ENCODE measurements around the gene CISH. TPM values are rescaled to one million over a fixed set of nuclear protein-coding genes. Genes with fewer than 3 reads are reported as not detected.

CISH gene
- total RNA-seq, 1 experiment from 2014 or later: 1.6 TPM

DNA sequence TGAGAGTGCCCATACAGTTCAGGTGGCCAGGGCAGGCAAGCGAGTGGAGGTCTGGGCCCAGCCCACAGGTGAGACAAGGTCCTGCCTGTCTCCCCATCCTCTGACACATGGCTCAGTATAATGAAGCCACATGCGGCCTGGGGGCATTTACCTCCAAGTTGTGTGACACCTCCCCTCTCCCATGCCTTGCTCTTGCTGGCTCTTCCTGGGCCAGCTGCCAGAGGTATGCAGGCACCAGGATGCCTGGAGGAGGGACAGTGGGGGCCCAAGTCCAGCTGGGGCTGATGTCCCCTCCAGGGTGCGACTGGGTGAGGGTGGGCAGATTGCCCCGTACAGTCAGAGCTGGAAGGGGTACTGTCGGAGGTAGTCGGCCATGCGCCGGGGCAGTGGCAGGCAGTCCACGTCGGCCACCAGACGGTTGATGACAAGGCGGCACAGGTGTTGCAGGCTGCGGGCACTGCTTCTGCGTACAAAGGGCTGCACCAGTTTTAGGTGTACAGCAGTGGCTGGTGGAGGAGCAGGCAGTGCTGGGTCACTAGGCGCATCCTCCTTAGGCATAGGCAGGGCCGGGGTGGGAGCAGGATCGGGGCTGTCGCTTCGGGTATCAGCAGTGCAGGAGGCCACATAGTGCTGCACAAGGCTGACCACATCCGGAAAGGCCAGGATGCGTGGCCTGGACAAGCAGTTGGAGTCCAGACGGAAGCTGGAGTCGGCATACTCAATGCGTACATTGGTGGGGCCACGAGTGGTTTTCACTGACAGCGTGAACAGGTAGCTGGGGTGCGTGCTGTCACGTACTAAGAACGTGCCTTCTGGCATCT is 4.1 kb downstream of the CISH start:
- DNase-seq: no peak
- Mint-ChIP-seq H3K4me1 (ENCODE audit: low read depth, unreplicated experiment) (peaks cover 44% of the 10 kb centered on the region), H3K36me3 (ENCODE audit: insufficient read depth, unreplicated experiment) (peaks cover 18% of the 10 kb centered on the region), H3K27ac (ENCODE audit: unreplicated experiment) (no peak overlapping the region), H3K27me3 (ENCODE audit: unreplicated experiment) (peaks cover 8% of the 10 kb centered on the region), H3K9me3 (ENCODE audit: low read depth, unreplicated experiment) (no peaks in the 10 kb centered on the region), H3K4me3 (ENCODE audit: low read depth, unreplicated experiment) (no peak overlapping the region)
- CTCF ChIA-PET: no interaction called here
- intact Hi-C loops (cut with micrococcal nuclease; ENCODE audit: unreplicated experiment): no loop called here
- no TSS peak for BruUV-seq (replicated peaks)
- no peak for TF ChIP-seq CTCF (IDR thresholded peaks at IDR 0.05; ENCODE audit: unreplicated experiment)

- Mint-ChIP-seq H3K27me3 (ENCODE audit: unreplicated experiment) (no peaks in the 10 kb centered on the region), H3K27ac (ENCODE audit: unreplicated experiment) (no peak overlapping the region), H3K4me1 (ENCODE audit: low read depth, unreplicated experiment) (peaks cover 49% of the 10 kb centered on the region), H3K36me3 (ENCODE audit: insufficient read depth, unreplicated experiment) (peaks cover 14% of the 10 kb centered on the region), H3K9me3 (ENCODE audit: low read depth, unreplicated experiment) (no peaks in the 10 kb centered on the region), H3K4me3 (ENCODE audit: low read depth, unreplicated experiment) (no peak overlapping the region)
- TF ChIP-seq CTCF (IDR thresholded peaks at IDR 0.05; ENCODE audit: unreplicated experiment): no peak
- CTCF ChIA-PET: no interaction called here
- DNase-seq: no peak
- no TSS peak for BruUV-seq (replicated peaks)
- intact Hi-C loops (cut with micrococcal nuclease; ENCODE audit: unreplicated experiment): no loop called here
Measured at GRCh38 chr3:50606596-50606995, 5.0 kb downstream of the CISH start.

DNA sequence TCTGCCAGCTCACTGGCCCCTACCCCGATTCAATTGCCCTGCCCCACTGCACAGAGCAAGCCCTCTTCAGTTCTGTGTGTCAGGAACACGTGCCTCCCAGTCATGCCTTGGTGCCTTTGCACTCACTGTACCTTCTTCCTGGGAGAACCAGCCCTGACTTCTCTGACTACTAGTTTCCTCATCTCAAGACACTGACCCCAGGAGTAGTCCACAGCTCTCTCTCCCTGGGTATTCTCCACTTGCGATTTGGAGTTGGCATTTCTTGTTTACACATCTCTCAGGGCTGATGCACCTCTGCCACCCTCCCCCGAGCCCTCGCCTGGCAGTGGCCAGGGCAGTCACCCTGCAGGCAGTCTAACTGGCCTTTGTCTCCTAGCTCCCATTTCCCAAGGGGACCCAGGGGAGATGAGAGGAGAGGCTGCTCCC is 5.7 kb downstream of the CISH start:
- BruUV-seq (replicated peaks): no TSS peak
- no peak for TF ChIP-seq CTCF (IDR thresholded peaks at IDR 0.05; ENCODE audit: unreplicated experiment)
- Mint-ChIP-seq H3K9me3 (ENCODE audit: low read depth, unreplicated experiment) (no peaks in the 10 kb centered on the region), H3K36me3 (ENCODE audit: insufficient read depth, unreplicated experiment) (peaks cover 14% of the 10 kb centered on the region), H3K27me3 (ENCODE audit: unreplicated experiment) (no peaks in the 10 kb centered on the region), H3K27ac (ENCODE audit: unreplicated experiment) (no peak overlapping the region), H3K4me3 (ENCODE audit: low read depth, unreplicated experiment) (no peak overlapping the region), H3K4me1 (ENCODE audit: low read depth, unreplicated experiment) (peaks cover 52% of the 10 kb centered on the region)
- CTCF ChIA-PET: no interaction called here
- DNase-seq: no peak
- intact Hi-C loops (cut with micrococcal nuclease; ENCODE audit: unreplicated experiment): no loop called here

DNA sequence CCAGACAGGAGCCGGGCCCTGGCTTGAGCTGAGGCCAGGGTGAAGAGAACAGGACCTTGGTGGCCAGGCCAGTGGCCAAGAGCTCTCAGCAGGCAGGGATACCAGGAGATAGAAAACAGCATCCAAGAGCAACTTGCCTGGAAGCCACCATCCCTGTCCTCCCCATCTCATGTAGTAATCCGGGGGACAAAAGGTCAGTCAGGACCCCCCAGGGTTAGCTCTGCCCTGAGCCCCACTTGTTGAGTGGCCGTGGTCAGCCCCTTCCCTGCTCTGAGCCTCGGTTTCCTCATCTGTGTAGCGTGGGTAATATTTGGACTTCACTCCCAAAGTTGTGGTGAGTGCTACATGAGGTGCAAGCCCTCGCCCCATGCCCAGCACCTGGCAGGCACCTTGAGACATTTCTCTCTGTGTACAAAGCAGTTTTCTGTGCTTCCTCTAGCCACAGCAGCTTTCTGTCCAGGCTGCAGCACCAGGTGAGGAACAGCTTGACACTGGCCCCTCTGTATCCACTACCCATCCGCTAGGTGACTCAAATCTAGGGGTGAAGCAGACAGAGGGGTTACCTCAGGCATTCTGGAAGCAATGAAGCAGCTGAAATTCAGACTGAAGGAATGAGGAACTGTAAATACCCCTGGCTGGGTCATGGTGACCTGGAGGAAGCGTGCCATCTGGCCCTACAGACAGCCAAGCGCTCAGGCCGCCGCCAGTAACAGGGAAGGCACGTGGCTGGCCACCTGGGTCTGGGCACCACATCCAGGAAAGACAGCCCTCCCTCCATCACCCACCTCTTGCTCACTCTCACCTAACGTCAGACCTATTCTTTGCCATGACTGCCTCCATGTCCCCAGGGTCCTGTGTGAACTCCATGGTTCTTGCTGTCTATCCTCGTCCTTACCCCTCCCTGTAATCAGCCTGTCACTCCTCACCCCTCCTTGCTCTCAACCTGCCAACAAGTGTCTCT is 6.7 kb downstream of the CISH start:
- TF ChIP-seq CTCF (IDR thresholded peaks at IDR 0.05; ENCODE audit: unreplicated experiment): no peak
- no peak for DNase-seq
- BruUV-seq (replicated peaks): no TSS peak
- Mint-ChIP-seq H3K27ac (ENCODE audit: unreplicated experiment) (no peak overlapping the region), H3K9me3 (ENCODE audit: low read depth, unreplicated experiment) (no peaks in the 10 kb centered on the region), H3K4me1 (ENCODE audit: low read depth, unreplicated experiment) (peaks cover 47% of the 10 kb centered on the region), H3K27me3 (ENCODE audit: unreplicated experiment) (no peaks in the 10 kb centered on the region), H3K36me3 (ENCODE audit: insufficient read depth, unreplicated experiment) (peaks cover 12% of the 10 kb centered on the region), H3K4me3 (ENCODE audit: low read depth, unreplicated experiment) (no peak overlapping the region)
- intact Hi-C loops (cut with micrococcal nuclease; ENCODE audit: unreplicated experiment): no loop called here
- CTCF ChIA-PET: no interaction called here

Measured in Calu3 (cell line).